ENCODE data around the gene MELTF. TPM values are rescaled to one million over a fixed set of nuclear protein-coding genes. Genes with fewer than 3 reads are reported as not detected.

Gene MELTF
- polyA plus RNA-seq, 1 experiment = 1.8 TPM

GRCh38 chr3:196995027-196995426 is 34.6 kb downstream of the MELTF start:
- TF ChIP-seq CTCF (IDR thresholded peaks at IDR 0.05; ENCODE audit: insufficient read depth, low read depth, low read length) = no peak
- H3K27me3 ChIP-seq (ENCODE audit: control insufficient read depth, insufficient read depth, low read length) = no peaks in the 10 kb centered on the region; the same call in 1 of the 2 replicates
- no peak for DNase-seq (ENCODE audit: low read depth)

GRCh38 chr3:196994056-196994455 is 35.6 kb downstream of the MELTF start:
- Histone ChIP-seq H3K36me3 (ENCODE audit: control insufficient read depth, insufficient read depth, low read length) (no peaks in the 10 kb centered on the region), H3K4me3 (ENCODE audit: low read depth, low read length) (no peak overlapping the region), H3K27me3 (ENCODE audit: control insufficient read depth, insufficient read depth, low read length) (peaks cover under 1% of the 10 kb centered on the region)
- DNase-seq (ENCODE audit: low read depth) = no peak
- ChIA-PET CTCF (interaction anchor here (1.6 to 1.8 kb wide), 2 partner anchors 9 to 11 kb away, joined by 5 to 9 read pairs; no protein-coding TSS in a partner anchor), POLR2A (no interaction called here)
- TF ChIP-seq CTCF (IDR thresholded peaks at IDR 0.05; ENCODE audit: insufficient read depth, low read depth, low read length) = no peak

More at GRCh38 chr3:196995027-196995426, 34.6 kb downstream of the MELTF start:
- CTCF ChIA-PET = no interaction called here
- POLR2A ChIA-PET = no interaction called here
- Histone ChIP-seq H3K36me3 (ENCODE audit: control insufficient read depth, insufficient read depth, low read length) (no peaks in the 10 kb centered on the region), H3K4me3 (ENCODE audit: low read depth, low read length) (no peak overlapping the region)

- POLR2A ChIA-PET = no interaction called here
- CTCF ChIA-PET = interaction anchor here (1.3 to 2.8 kb wide), 2 partner anchors 8 to 10 kb away, joined by 3 to 15 read pairs; no protein-coding TSS in a partner anchor
- no peak for DNase-seq (ENCODE audit: low read depth)
These were observed 37.1 kb downstream of the MELTF start for GRCh38 chr3:196992461-196993065.

GRCh38 chr3:196991581-196992460 is 37.8 kb downstream of the MELTF start:
- DNase-seq (ENCODE audit: low read depth) = no peak
- ChIA-PET POLR2A (no interaction called here), CTCF (interaction anchor here (2.8 kb wide), 1 partner anchor 11 kb away, joined by 15 read pairs; no protein-coding TSS in a partner anchor)
- 0 out of 2 replicates have a peak, but pooled peaks have one; percentile 9 for TF ChIP-seq CTCF (IDR thresholded peaks at IDR 0.05; ENCODE audit: insufficient read depth, low read depth, low read length)
- peaks cover 5% of the 10 kb centered on the region for H3K27me3 ChIP-seq (ENCODE audit: control insufficient read depth, insufficient read depth, low read length)
- no peaks in the 10 kb centered on the region for H3K36me3 ChIP-seq (ENCODE audit: control insufficient read depth, insufficient read depth, low read length)
- H3K4me3 ChIP-seq (ENCODE audit: low read depth, low read length) = no peak overlapping the region

More at GRCh38 chr3:196992461-196993065, 37.1 kb downstream of the MELTF start:
- TF ChIP-seq CTCF (IDR thresholded peaks at IDR 0.05; ENCODE audit: insufficient read depth, low read depth, low read length) = no peak
- no peaks in the 10 kb centered on the region for H3K36me3 ChIP-seq (ENCODE audit: control insufficient read depth, insufficient read depth, low read length)
- H3K4me3 ChIP-seq (ENCODE audit: low read depth, low read length) = no peak overlapping the region
- H3K27me3 ChIP-seq (ENCODE audit: control insufficient read depth, insufficient read depth, low read length) = peaks cover 3% of the 10 kb centered on the region

GRCh38 chr3:196990601-196991007 is 39.0 kb downstream of the MELTF start:
- CTCF ChIA-PET = interaction anchor here (2.8 kb wide), 1 partner anchor 12 kb away, joined by 15 read pairs; no protein-coding TSS in a partner anchor
- TF ChIP-seq CTCF (IDR thresholded peaks at IDR 0.05; ENCODE audit: insufficient read depth, low read depth, low read length) = no peak
- Histone ChIP-seq H3K27me3 (ENCODE audit: control insufficient read depth, insufficient read depth, low read length) (peaks cover 5% of the 10 kb centered on the region), H3K36me3 (ENCODE audit: control insufficient read depth, insufficient read depth, low read length) (no peaks in the 10 kb centered on the region), H3K4me3 (ENCODE audit: low read depth, low read length) (no peak overlapping the region)
- POLR2A ChIA-PET = no interaction called here
- no peak for DNase-seq (ENCODE audit: low read depth)

Data from BJ (cell line).